ENCODE data around the gene SLC6A12. TPM values are rescaled to one million over a fixed set of nuclear protein-coding genes. Genes with fewer than 3 reads are reported as not detected.
A peak's percentile ranks its signal among the peaks of the same experiment; 100 is the strongest.

Gene SLC6A12
- not detected in 2 replicates for total RNA-seq (2014; rRNA removed)
- Bru-seq, nascent RNA = not detected
- BruChase-seq, experiment 1, labeled RNA remaining after a 6-hour chase = percentile 9 among the genes with signal in this experiment
- BruChase-seq, experiment 2, labeled RNA remaining after a 2-hour chase = percentile 15 among the genes with signal in this experiment
- long read RNA-seq = 0 reads

GRCh38 chr12:214003-214741 lies at the start of gene SLC6A12:
Gene SLC6A12, minus strand, starts transcription at chr12:214157. Its CDS starts 4,171 bp downstream, at chr12:209986.
- Histone ChIP-seq H3K79me2 (ENCODE audit: low read length) (no peaks in the 10 kb centered on the region), H3K36me3 (ENCODE audit: low read depth, low read length) (no peaks in the 10 kb centered on the region), H3K4me1 (ENCODE audit: insufficient read depth, low read length) (no peaks in the 10 kb centered on the region), H3K9me2 (replicated peaks; ENCODE audit: low read length) (no peaks in the 10 kb centered on the region), H3K4me2 (ENCODE audit: low read length) (peak within 1 kb of the TSS; percentile 60), H4K20me1 (ENCODE audit: low read length) (no peaks in the 10 kb centered on the region), H3K27ac (ENCODE audit: low read length) (no peak within 1 kb of the TSS), H3K27me3 (ENCODE audit: low read length) (peaks cover 22% of the 10 kb centered on the region), H3K9ac (ENCODE audit: low read length) (no peak within 1 kb of the TSS), H3K9me3 (ENCODE audit: low read length) (no peaks in the 10 kb centered on the region), H2AFZ (ENCODE audit: low read length) (peak within 1 kb of the TSS; percentile 15; the same call in 1 of the 2 replicates), H3F3A (ENCODE audit: low read length, unreplicated experiment) (no peaks in the 10 kb centered on the region), H3K4me3 (ENCODE audit: low read length) (peak within 1 kb of the TSS; percentile 42)
- no peak for TF ChIP-seq CTCF (conservative IDR thresholded peaks at IDR 0.05; ENCODE audit: low read depth, low read length)
- no peak for TF ChIP-seq EZH2phosphoT487 (IDR thresholded peaks at IDR 0.05; ENCODE audit: borderline replicate concordance, low read length)
- TF ChIP-seq EZH2 (IDR thresholded peaks at IDR 0.05; ENCODE audit: low read length, unreplicated experiment) = no peak
- DNase-seq = no peak
- ChIA-PET CTCF (no interaction called here), POLR2A (ENCODE audit: unreplicated experiment) (no interaction called here)
- BruUV-seq (replicated peaks) = no TSS peak
- intact Hi-C loops (cut with micrococcal nuclease) = no loop called here
- no peak for ATAC-seq

- Histone ChIP-seq H4K20me1 (ENCODE audit: low read length) (no peaks in the 10 kb centered on the region), H3K4me2 (ENCODE audit: low read length) (no peak overlapping the region), H3K9ac (ENCODE audit: low read length) (no peak overlapping the region), H2AFZ (ENCODE audit: low read length) (no peak overlapping the region), H3K27me3 (ENCODE audit: low read length) (peaks cover 62% of the 10 kb centered on the region), H3K4me3 (ENCODE audit: low read length) (no peak overlapping the region), H3K9me3 (ENCODE audit: low read length) (no peaks in the 10 kb centered on the region), H3K27ac (ENCODE audit: low read length) (no peak overlapping the region), H3K79me2 (ENCODE audit: low read length) (no peaks in the 10 kb centered on the region), H3K9me2 (replicated peaks; ENCODE audit: low read length) (no peaks in the 10 kb centered on the region), H3F3A (ENCODE audit: low read length, unreplicated experiment) (no peaks in the 10 kb centered on the region), H3K4me1 (ENCODE audit: insufficient read depth, low read length) (no peaks in the 10 kb centered on the region), H3K36me3 (ENCODE audit: low read depth, low read length) (no peaks in the 10 kb centered on the region)
- no TSS peak for BruUV-seq (replicated peaks)
- ATAC-seq (no peak), DNase-seq (peak; percentile 12)
- POLR2A ChIA-PET (ENCODE audit: unreplicated experiment) = no interaction called here
- intact Hi-C loops (cut with micrococcal nuclease) = no loop called here
- TF ChIP-seq EZH2phosphoT487 (IDR thresholded peaks at IDR 0.05; ENCODE audit: borderline replicate concordance, low read length) (no peak), EZH2 (IDR thresholded peaks at IDR 0.05; ENCODE audit: low read length, unreplicated experiment) (no peak), CTCF (conservative IDR thresholded peaks at IDR 0.05; ENCODE audit: low read depth, low read length) (no peak)
- CTCF ChIA-PET = no interaction called here
Measured at GRCh38 chr12:263574-263973, 49.6 kb upstream of the SLC6A12 start.

DNA sequence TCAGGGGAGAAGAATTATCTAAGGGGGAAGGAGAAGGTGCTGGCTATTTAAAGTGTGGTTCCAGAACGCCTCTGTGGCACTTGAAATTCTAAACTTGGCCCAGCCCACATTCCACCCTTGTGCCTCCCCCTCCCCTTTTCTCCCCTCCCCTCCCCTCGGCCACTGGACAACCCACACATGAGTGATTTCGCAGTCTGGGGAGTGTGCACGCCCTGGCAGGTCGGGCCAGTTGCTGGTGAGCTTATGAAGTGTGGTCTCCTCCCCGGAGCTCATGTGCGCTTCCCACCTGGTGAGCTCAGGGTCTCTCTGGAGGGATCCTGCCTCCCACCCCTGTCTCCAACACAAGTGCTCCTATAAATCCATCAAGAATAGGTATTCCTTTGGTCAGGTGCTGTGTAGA lies 48.9 kb upstream of the SLC6A12 start, which contains the start of gene SLC6A13:
Gene SLC6A13, minus strand, starts transcription at position 20 of the 400 bp plus-strand sequence. CDS start 2,784 bp downstream, outside the sequence.
- no TSS peak for BruUV-seq (replicated peaks)
- H3K27me3 ChIP-seq (ENCODE audit: low read length) = peaks cover 62% of the 10 kb centered on the region
- H3F3A ChIP-seq (ENCODE audit: low read length, unreplicated experiment) = no peaks in the 10 kb centered on the region
- no peak for ATAC-seq
- H3K27ac ChIP-seq (ENCODE audit: low read length) = no peak within 1 kb of the TSS
- H4K20me1 ChIP-seq (ENCODE audit: low read length) = no peaks in the 10 kb centered on the region
- no peaks in the 10 kb centered on the region for H3K9me2 ChIP-seq (replicated peaks; ENCODE audit: low read length)
- H3K79me2 ChIP-seq (ENCODE audit: low read length) = no peaks in the 10 kb centered on the region
- DNase-seq = no peak
- TF ChIP-seq CTCF (conservative IDR thresholded peaks at IDR 0.05; ENCODE audit: low read depth, low read length) (no peak), EZH2 (IDR thresholded peaks at IDR 0.05; ENCODE audit: low read length, unreplicated experiment) (no peak), EZH2phosphoT487 (IDR thresholded peaks at IDR 0.05; ENCODE audit: borderline replicate concordance, low read length) (no peak)
- H3K4me3 ChIP-seq (ENCODE audit: low read length) = no peak within 1 kb of the TSS
- no peak within 1 kb of the TSS for H3K9ac ChIP-seq (ENCODE audit: low read length)
- no peaks in the 10 kb centered on the region for H3K4me1 ChIP-seq (ENCODE audit: insufficient read depth, low read length)
- no peak within 1 kb of the TSS for H2AFZ ChIP-seq (ENCODE audit: low read length)
- H3K4me2 ChIP-seq (ENCODE audit: low read length) = no peak within 1 kb of the TSS
- H3K9me3 ChIP-seq (ENCODE audit: low read length) = no peaks in the 10 kb centered on the region
- intact Hi-C loops (cut with micrococcal nuclease) = no loop called here
- POLR2A ChIA-PET (ENCODE audit: unreplicated experiment) = no interaction called here
- H3K36me3 ChIP-seq (ENCODE audit: low read depth, low read length) = no peaks in the 10 kb centered on the region
- CTCF ChIA-PET = no interaction called here
